Osteoblast (primary cell): Measurements from ENCODE around the gene GREM2. TPM values are rescaled to one million over a fixed set of nuclear protein-coding genes. Genes with fewer than 3 reads are reported as not detected.

Source experiments
- DNase-seq: peaks from one replicate; pipeline ENCODE4 v3.0.0; 2011; ENCODE audit warnings: low spot score, mixed read lengths; ENCODE audit not compliant: insufficient read length; ENCODE audit errors: missing footprints
- H2AFZ ChIP-seq: 2 replicates; pipeline ENCODE4 v1.6.0; 2011; ENCODE audit warnings: mild to moderate bottlenecking, low read length
- H3K27ac ChIP-seq: 2 replicates; pipeline ENCODE4 v1.5.1; 2011; ENCODE audit warnings: mild to moderate bottlenecking, low read depth, low read length, moderate library complexity
- H3K27me3 ChIP-seq: 2 replicates; pipeline ENCODE4 v1.6.0; 2012; ENCODE audit warnings: mild to moderate bottlenecking, control low read depth, inconsistent platforms, low read length, moderate library complexity; ENCODE audit not compliant: insufficient read depth
- H3K36me3 ChIP-seq: 2 replicates; pipeline ENCODE4 v1.5.1; 2011; ENCODE audit warnings: mild to moderate bottlenecking, low read length, control low read depth, moderate library complexity; ENCODE audit not compliant: insufficient read depth
- H3K4me1 ChIP-seq: 2 replicates; pipeline ENCODE4 v1.5.1; 2011; ENCODE audit warnings: mild to moderate bottlenecking, low read length, control low read depth, moderate library complexity; ENCODE audit not compliant: insufficient read depth
- H3K4me2 ChIP-seq: 2 replicates; pipeline ENCODE4 v1.6.0; 2011; ENCODE audit warnings: mild to moderate bottlenecking, low read length; ENCODE audit not compliant: insufficient read depth
- H3K4me3 ChIP-seq: fragments of 200-600 bp; sonication (generic); 3 replicates; pipeline ENCODE4 v1.5.1; 2012; ENCODE audit warnings: mild to moderate bottlenecking, low read length, inconsistent platforms; ENCODE audit not compliant: insufficient read depth
- H3K79me2 ChIP-seq: 2 replicates; pipeline ENCODE4 v1.6.0; 2012; ENCODE audit warnings: mild to moderate bottlenecking, low read length, control low read depth, inconsistent platforms; ENCODE audit not compliant: insufficient read depth
- H3K9me3 ChIP-seq: 2 replicates; pipeline ENCODE4 v1.5.1; 2011; ENCODE audit warnings: low read depth, low read length, control low read depth
- H4K20me1 ChIP-seq: 2 replicates; pipeline ENCODE4 v1.6.0; 2012; ENCODE audit warnings: mild to moderate bottlenecking, low read length, control low read depth; ENCODE audit not compliant: insufficient read depth
- total RNA-seq: library from RNA; depleted of rRNA; stranded (reverse); fragments of >200 nt; gene quantifications from 2 replicates; pipeline ENCODE4 v1.2.3, GENCODE V29; 2012
- TF ChIP-seq, protein P1 (sequence below): IDR thresholded peaks from 2 replicates; pipeline ENCODE4 v1.5.1; 2011; ENCODE audit warnings: mild to moderate bottlenecking, low read depth, low read length, moderate library complexity; ENCODE audit errors: extremely low read depth

Gene GREM2
- total RNA-seq, 1 donor, result 4.7 TPM

DNA sequence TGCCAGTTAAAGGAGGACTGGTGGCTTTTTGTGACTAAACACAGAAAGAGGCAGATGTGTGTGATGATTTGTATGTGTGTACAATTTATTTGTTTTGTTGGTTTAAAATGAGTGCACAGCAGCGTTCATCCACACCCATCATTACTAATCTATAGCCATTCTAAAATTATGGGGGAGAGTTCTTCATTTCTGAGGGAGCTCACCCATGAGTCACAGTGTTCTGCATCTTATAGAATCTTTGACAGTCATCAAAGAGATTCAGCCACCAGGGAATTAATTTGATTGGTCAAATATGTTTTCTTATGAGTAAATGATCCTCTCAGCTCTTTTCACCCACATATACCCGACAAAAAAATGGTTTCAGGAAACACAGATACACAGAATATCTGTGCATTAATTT lies 147.9 kb downstream of the GREM2 start:
- no peak overlapping the region for H3K4me2 ChIP-seq
- peaks cover 38% of the 10 kb centered on the region for H3K4me1 ChIP-seq
- peak; percentile 79 for DNase-seq

DNA sequence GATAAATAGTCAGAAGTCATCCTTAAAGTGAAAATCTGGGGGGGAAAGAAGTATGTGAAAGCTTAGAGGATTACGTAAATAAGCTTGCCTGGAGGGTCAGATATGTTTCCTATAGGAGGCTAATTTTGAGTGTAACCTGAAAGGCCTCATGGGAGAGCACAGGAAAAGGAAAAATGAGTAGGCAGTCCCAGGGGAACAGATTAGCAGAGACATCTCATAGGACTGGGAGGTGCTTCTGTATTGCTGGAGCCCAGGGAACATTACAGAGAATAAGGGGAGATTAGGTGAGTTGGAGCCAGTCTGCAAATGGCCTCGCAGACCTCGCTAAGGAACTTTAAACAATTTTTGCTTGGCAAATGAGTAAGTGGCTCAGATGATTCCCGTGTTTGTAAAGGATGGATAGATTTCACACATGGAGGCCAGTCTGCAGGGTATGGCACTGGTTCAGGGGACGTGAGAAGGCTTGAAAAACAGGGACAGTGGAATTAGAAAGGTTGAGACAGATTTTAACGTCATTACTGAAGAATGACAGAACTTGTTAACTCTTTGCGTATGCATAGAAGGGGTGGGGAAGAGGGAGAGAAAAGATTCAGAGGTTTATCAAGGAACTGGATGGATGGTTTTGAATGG lies 149.1 kb downstream of the GREM2 start:
- Histone ChIP-seq H3K27me3 (no peaks in the 10 kb centered on the region), H3K27ac (peak overlapping the region; percentile 56), H3K36me3 (peaks cover 5% of the 10 kb centered on the region), H3K4me1 (peaks cover 29% of the 10 kb centered on the region), H3K9me3 (no peaks in the 10 kb centered on the region), H3K4me2 (no peak overlapping the region), H3K79me2 (peaks cover 3% of the 10 kb centered on the region), H3K4me3 (no peak overlapping the region), H4K20me1 (no peaks in the 10 kb centered on the region), H2AFZ (no peak overlapping the region)
- DNase-seq, result peak; percentile 64
- TF ChIP-seq, protein P1, sequence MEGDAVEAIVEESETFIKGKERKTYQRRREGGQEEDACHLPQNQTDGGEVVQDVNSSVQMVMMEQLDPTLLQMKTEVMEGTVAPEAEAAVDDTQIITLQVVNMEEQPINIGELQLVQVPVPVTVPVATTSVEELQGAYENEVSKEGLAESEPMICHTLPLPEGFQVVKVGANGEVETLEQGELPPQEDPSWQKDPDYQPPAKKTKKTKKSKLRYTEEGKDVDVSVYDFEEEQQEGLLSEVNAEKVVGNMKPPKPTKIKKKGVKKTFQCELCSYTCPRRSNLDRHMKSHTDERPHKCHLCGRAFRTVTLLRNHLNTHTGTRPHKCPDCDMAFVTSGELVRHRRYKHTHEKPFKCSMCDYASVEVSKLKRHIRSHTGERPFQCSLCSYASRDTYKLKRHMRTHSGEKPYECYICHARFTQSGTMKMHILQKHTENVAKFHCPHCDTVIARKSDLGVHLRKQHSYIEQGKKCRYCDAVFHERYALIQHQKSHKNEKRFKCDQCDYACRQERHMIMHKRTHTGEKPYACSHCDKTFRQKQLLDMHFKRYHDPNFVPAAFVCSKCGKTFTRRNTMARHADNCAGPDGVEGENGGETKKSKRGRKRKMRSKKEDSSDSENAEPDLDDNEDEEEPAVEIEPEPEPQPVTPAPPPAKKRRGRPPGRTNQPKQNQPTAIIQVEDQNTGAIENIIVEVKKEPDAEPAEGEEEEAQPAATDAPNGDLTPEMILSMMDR, result no peak

More for the DNA sequence above, 147.9 kb downstream of the GREM2 start:
- TF ChIP-seq, protein P1, result no peak
- Histone ChIP-seq H3K4me3 (no peak overlapping the region), H3K36me3 (peaks cover 5% of the 10 kb centered on the region), H3K79me2 (peaks cover 3% of the 10 kb centered on the region), H3K9me3 (no peaks in the 10 kb centered on the region), H4K20me1 (no peaks in the 10 kb centered on the region), H2AFZ (no peak overlapping the region), H3K27ac (no peak overlapping the region), H3K27me3 (no peaks in the 10 kb centered on the region)

DNA sequence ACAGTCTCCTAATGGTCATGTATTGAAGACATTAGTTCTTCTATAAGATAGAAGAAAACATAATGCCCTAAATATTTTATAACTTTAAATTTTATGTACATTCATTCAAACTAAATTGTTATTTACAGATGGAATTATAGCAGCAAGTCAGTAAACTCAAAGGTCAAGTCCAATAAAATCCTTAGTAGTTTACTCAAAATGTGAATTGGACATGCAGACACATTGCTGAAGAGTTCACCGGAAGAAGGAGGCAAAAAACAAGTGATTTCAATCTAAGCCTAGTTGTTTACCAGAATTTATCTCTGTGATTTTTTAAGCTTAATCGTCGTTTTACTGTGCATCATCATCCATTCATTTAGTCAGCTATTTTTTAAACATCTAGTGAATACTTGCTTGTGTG lies 149.7 kb downstream of the GREM2 start:
- peak overlapping the region; percentile 56 for H3K27ac ChIP-seq
- H3K79me2 ChIP-seq, result peaks cover 3% of the 10 kb centered on the region
- peaks cover 5% of the 10 kb centered on the region for H3K36me3 ChIP-seq
- no peaks in the 10 kb centered on the region for H3K9me3 ChIP-seq
- H3K4me1 ChIP-seq, result peaks cover 29% of the 10 kb centered on the region
- no peaks in the 10 kb centered on the region for H3K27me3 ChIP-seq
- no peak overlapping the region for H2AFZ ChIP-seq
- no peak overlapping the region for H3K4me2 ChIP-seq
- TF ChIP-seq, protein P1, result no peak
- no peak for DNase-seq
- H3K4me3 ChIP-seq, result no peak overlapping the region
- no peaks in the 10 kb centered on the region for H4K20me1 ChIP-seq

DNA sequence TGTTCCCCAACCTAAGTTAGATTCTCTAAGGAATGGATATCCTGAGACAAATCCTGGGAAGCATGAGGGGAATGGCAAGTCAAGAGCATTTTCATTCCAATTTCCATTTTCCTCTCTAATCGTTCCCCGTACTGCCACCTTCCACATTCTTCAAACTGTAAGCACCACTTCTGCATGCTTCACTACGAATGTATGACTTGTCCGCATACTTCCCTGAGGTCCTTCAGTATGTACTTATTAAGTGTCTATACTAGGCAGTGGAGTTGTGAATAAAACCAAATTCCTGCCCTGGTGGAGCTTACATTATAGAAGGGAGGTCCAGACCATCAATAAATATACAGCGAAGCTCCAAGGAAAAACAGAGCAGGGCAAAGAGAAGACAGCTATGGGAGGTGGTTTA lies 154.8 kb downstream of the GREM2 start:
- Histone ChIP-seq H3K27me3 (no peaks in the 10 kb centered on the region), H3K4me2 (no peak overlapping the region), H2AFZ (no peak overlapping the region), H3K79me2 (peaks cover 3% of the 10 kb centered on the region), H3K4me3 (no peak overlapping the region), H4K20me1 (no peaks in the 10 kb centered on the region), H3K9me3 (no peaks in the 10 kb centered on the region), H3K27ac (no peak overlapping the region), H3K36me3 (peaks cover 5% of the 10 kb centered on the region), H3K4me1 (peaks cover 4% of the 10 kb centered on the region)
- TF ChIP-seq, protein P1, result no peak
- DNase-seq, result no peak
